NCI-H2029 treated with DMSO at 0.1 percent for 48 hours (cell line): Measurements from ENCODE around the gene P2RX6.
"Not testable (repeated sequence)": the region's sequence is repeated elsewhere in the genome, so short reads cannot be mapped to it uniquely, and the experiment has no call there.

ENCODE experiments used
- DNase-seq: peaks from one replicate; lab custom pipeline; 2025; lab: John Stamatoyannopoulos, UW

The P2RX6 gene

DNA sequence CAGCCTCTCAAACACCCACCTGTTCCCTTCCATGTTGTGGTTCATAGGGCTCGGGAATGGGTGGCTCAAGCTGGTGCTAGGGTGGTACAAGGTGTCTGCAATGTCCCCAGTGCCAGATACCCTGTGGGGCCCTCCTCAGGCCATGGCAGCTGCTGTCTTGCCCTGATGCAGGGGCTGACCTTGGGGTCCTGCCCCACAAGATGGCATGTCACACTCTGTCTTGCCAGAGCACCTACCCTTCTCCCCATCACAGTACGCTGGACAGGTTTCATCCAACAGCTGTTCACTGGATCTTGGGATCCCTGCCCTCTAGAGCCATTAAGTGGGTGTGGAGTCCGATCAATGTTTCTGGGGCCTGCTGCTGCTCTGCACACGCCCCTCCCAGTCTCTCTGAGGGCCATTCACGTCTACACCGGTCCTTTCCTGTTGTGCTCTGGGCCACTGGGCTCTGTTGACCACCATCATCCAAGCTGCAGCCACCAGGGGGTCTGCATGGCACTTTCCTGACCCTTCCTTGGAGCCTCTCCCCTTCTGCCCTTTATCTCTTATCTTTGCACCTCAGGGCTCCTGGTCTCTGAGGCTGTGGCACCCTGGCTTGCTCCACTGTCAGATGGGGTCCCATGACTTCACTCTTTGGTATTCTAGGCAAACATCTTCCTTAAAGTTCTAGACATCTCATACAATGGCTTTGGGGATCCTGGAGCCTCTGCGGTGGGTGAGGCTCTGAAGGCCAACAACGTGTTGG lies 37.9 kb downstream of the P2RX6 start:
- DNase-seq = no peak

- DNase-seq = no peak
These were observed 39.2 kb downstream of the P2RX6 start for GRCh38 chr22:21054046-21054713.

DNA sequence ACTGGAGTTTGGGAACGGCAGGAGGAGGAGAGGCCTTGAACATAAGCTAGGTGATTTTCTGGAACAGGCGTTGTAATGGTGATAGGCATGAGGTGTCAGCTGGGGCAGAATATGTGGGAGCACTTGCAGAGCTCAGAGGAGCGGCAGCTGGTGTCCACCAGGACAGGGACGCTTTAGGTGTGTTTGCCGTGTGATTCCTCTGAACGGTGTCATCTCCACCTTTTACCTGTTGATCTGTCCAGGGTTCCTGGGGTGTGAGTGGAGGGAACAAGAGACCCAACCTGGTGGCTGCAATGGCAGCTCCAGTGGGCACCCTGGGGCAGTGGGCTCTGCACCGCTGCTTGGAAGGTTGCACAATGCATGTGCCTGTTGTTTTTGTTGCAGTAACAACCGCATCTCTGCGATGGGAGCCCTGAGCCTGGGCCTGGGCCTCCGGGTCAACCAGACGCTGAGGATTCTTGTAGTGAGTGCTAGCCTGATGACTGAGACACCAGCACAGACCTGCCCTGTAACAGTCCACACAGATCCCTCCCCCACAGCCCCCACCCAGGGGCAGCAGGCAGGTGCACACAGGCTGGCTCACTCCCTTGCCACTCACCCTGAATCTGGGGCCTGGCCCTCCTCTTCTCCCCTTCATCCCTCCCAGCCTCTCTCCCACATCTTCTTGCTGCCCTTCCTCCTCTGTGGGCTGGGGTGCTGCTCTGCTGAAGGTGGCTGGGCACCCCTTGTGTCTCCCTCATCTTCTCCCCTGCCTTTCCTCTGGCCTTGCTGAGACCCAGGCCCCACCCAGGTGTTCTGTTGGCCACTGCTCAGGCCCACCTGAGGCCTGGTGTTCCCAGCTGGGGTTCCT lies 40.0 kb downstream of the P2RX6 start:
- DNase-seq = no peak

- no peak for DNase-seq
These were observed 40.5 kb downstream of the P2RX6 start for GRCh38 chr22:21055564-21055834.

- DNase-seq = no peak
These were observed 40.9 kb downstream of the P2RX6 start for GRCh38 chr22:21055880-21056319.

GRCh38 chr22:21060363-21060762 lies 45.4 kb downstream of the P2RX6 start:
- not testable (repeated sequence) for DNase-seq

DNA sequence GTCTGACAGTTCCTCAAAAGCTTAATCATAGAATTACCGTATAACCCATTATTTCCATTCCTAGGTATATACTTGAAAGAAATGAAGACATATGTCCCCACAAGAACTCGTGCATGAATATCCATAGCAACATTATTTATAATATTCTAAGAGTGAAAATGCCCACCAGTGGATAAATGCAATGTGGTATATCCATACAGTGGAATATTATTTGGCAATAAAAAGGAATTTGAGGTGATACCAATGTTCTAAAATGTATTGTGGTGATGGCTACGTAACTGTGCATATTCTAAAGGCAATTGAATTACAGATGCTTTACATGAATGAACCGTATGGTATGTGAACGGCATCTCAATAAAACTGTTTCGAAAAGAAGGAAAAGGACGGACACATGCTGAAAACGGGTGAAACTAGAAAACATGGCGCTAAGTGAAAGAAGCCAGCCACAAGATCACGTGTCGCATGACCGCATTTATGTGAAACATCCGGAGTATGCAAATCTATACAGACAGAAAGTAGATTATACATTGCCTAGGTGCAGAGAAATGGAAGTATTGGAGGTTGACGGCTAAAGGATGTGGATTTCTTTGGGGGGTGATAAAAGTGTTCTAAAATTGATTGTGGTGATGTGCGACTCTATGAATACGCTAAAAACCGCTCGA lies 46.8 kb downstream of the P2RX6 start:
- DNase-seq = not testable (repeated sequence)

DNA sequence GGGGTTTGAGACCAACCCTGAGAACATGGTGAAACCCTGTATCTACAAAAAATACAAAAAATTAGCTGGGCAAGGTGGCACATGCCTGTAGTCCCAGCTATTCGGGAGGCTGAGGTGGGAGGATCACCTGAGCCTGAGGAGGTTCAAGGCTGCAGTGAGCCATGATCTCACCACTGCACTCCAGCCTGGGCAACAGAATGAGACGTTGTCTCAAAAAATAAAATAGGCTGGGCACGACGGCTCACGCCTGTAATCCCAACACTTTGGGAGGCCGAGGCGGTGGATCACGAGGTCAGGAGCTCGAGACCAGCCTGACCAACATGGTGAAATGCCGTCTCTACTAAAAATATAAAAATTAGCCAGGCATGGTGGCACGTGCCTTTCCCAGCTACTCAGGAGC lies 49.5 kb downstream of the P2RX6 start:
- DNase-seq = not testable (repeated sequence)

DNA sequence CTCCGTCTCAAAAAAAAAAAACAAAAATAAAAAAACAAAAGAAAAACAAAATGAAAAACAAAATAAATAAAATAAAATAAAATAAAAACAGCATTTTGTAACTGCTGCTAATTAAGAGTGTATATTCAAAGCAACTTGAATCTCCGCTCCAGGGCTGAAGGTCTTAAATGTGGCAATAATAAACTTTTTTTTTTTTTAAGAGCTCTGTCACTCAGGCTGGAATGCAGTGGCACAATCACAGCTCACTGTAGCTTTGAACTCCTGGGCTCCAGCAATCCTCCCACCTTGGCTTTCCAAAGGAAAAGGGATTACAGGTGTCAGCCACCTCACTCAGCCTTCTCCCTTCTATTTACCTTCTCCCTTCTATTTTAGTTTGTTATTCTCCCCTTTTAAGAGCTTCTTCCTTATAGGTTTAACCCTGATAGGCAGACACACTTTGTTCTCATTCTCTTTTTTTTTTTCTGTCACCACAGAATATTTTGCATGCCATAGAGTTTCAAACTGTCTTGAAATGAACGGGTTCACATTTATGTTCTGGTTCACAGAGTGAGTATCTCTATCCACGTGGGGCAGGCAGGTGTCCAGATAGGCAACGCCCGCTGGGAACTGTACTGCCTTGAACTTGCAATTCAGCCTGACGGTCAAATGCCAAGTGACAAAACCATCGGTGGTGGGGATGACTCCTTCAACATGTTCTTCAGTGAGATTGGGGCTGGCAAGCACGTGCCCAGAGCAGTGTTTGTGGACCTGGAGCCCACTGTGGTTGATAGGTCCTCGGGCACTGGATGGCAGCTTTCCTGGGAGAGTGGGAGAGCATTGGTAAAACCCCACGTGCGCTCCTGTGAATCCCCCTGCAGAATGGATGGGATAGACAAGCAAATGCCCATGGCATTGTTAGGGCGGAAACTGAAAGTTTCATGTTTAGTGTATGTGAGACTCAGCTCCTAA lies 50.2 kb downstream of the P2RX6 start:
- DNase-seq = no peak

GRCh38 chr22:21067075-21067900 lies 52.3 kb downstream of the P2RX6 start:
- no peak for DNase-seq

- DNase-seq = no peak
These were observed 53.1 kb downstream of the P2RX6 start for GRCh38 chr22:21067901-21068680.

DNA sequence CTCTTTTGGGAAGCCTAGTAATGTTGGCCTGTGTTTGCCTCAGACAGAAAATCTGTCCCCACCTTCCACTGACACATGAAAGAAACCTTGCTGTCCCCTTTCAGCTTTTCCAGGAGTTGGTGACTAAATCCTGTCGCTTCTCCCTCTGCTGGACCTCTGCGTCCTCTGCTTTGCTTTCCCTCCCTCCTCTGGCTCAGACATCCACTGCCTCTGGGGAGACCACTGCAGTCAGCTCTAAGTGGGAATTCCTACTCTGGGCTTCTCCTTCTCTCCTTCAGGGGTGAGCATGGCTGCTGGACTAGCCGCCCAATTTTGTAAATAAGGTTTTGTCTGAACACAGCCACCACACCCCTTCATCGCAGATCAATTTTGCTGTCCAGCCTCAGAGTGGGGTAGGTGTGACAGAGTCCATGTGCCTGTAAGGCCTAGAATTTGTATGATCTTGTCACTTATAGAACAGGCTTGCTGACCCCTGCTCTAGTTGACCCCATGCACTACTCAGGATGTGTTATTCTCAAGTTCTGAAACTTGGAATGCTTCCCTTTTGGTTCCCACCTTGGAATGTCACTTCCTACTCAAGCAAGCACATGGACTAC lies 53.8 kb downstream of the P2RX6 start:
- DNase-seq = no peak

- DNase-seq = no peak
These were observed 54.4 kb downstream of the P2RX6 start for GRCh38 chr22:21069375-21069774.

DNA sequence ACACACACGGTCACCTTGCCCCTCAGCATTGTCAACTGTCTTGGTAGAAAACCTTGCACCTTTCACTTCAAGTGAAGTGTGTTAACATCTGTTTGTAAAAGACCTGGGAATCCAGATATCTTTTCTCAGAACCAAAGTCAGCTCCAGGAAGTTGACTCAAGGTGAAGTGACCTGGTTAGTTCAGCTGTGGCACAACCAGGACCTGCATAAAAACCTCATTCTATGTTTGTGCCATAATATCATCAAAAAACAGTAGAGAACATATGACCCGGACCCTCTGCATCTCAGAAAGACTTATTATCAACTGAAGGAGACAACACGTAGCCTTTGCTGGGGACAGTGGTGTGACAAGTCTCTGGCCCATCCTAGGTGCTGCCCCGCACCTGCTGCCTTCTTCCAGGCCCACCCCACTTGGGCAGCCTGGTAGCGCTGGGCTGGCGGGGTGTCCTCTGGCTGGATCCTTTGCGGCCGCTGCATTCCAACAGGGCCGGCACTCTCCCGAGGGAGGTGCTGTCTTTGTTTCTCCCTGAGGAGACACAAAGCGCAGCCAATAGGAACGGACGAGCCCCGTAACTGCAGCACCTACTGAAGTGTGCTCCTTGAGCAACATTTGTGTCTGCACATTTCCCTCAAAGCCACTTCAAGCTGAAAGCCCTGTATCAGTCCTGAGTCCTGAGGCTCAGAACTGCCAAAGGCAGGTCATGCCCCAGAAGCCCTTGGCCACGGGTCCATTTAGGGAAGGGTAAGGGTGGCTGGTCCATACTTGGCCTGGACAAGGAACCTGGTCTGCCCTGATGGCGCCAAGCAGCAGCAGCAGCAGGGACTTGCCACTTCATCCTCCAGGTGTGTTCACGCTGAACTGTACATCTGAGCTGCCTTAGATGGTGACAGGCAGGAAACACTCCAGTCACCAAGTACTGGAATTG lies 56.0 kb downstream of the P2RX6 start:
- DNase-seq = no peak

GRCh38 chr22:21071796-21072195 lies 56.8 kb downstream of the P2RX6 start:
- DNase-seq = not testable (repeated sequence)

DNA sequence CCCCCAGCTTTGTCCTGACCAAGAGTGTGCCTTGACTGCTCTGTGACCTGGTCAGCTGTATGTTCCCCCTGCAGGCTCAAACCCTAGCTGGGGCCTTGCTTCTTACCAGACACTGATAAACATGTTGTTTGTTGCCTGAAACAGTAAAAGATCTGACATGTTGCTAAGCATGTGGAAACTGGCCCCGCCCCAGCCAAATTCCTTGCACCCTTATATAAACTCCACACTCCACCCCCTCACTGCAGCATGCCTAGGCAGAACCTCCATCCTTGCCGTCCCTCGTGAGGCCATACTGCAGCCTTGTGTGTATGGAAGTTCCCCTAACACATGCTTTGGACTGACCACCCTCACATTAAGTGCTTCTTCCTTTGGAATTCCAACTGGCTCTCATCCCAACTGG lies 58.1 kb downstream of the P2RX6 start:
- DNase-seq = no peak

DNA sequence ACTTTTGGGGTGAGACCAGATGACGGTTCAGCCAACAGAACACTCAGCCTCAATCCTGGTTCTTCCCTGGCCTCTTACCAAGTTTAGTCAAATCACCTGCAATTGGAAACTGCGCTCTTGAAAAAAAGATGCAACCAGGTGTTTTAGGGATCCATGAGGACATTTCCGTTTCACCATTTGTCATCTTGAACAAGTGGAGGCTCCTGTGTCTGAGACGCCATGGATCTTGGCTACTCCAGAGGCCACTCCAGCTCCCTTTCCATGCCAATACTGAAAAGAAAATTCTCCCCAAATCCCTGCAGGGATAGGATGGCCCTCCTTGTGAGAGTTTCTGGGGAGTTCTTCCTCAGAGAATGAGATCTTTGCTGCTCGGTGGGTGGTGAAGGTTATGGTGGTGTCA lies 58.5 kb downstream of the P2RX6 start:
- no peak for DNase-seq

DNA sequence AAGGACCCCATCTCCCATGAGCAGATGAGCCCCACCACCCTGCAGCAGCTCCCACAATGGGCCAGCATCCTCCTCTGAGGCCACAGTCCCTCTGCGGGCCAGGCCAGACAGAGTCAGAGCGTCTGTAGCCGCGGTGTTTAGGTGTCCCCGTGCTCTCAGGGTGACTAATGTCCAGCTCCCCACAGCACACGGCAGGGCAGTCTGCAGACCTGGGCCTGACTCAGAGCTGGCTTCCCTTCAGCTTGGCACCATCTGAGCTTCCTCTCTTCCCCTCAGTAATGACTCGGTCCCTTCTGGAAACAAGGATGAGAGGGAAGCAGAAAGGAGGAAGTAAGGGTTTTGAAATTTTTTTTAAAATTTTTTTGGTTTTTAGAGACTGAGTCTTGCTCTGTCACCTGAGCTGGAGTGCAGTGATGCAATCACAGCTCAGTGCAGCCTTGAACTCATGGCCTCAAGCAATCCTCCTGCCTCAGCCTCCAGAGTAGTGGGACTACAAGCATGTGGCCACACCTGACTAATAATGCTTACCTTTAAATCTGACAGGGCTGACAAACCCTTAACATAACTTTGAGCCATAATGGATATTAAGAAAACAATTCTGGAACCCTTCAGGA lies 59.2 kb downstream of the P2RX6 start:
- no peak for DNase-seq
